Fibroblast of lung (primary cell): ENCODE results near the gene TPRKB. TPM values are rescaled to one million over a fixed set of nuclear protein-coding genes. Genes with fewer than 3 reads are reported as not detected.
"Not testable (repeated sequence)": the region's sequence is repeated elsewhere in the genome, so short reads cannot be mapped to it uniquely, and the experiment has no call there.

Experiments used
- DNase-seq, 2 donors: peaks; one replicate each; pipeline versions ENCODE4 v3.0.0 to v3.0.0-alpha.2; 2010; ENCODE audit warnings: low read depth in 2 of 2
- H2AFZ ChIP-seq: 2 replicates; pipeline ENCODE4 v1.5.1; 2012; ENCODE audit warnings: low read length, control low read depth, inconsistent platforms
- H3K27ac ChIP-seq: 2 replicates; pipeline ENCODE4 v1.5.1; 2011; ENCODE audit warnings: low read length, control low read depth; ENCODE audit not compliant: insufficient read depth
- H3K27me3 ChIP-seq: 2 replicates; pipeline ENCODE4 v1.5.1; 2011; ENCODE audit warnings: mild to moderate bottlenecking, low read length; ENCODE audit not compliant: control insufficient read depth, insufficient read depth
- H3K36me3 ChIP-seq: 2 replicates; pipeline ENCODE4 v1.5.1; 2011; ENCODE audit warnings: low read length; ENCODE audit not compliant: control insufficient read depth, insufficient read depth
- H3K4me1 ChIP-seq: 2 replicates; pipeline ENCODE4 v1.5.1; 2011; ENCODE audit warnings: low read length; ENCODE audit not compliant: control insufficient read depth, insufficient read depth; ENCODE audit errors: extremely low read depth
- H3K4me2 ChIP-seq: 2 replicates; pipeline ENCODE4 v1.5.1; 2011; ENCODE audit warnings: low read length, control low read depth; ENCODE audit not compliant: insufficient read depth; ENCODE audit errors: extremely low read depth
- H3K4me3 ChIP-seq, 4 experiments: fragments of 200-600 bp in 1 of 4; sonication (generic) in 1 of 4; replicated peaks in 1 of 4; 2 replicates each; pipeline ENCODE4 v1.5.1; 2011 to 2016; ENCODE audit warnings: low read length in 4 of 4, low read depth in 3 of 4, mild to moderate bottlenecking in 3 of 4, control low read depth in 2 of 4, inconsistent platforms in 1 of 4, mixed read lengths in 1 of 4; ENCODE audit not compliant: insufficient read depth in 1 of 4; ENCODE audit errors: control extremely low read depth in 1 of 4
- H3K79me2 ChIP-seq: 2 replicates; pipeline ENCODE4 v1.5.1; 2012; ENCODE audit warnings: mild to moderate bottlenecking, low read length, inconsistent platforms; ENCODE audit not compliant: control insufficient read depth, insufficient read depth
- H3K9ac ChIP-seq: 2 replicates; pipeline ENCODE4 v1.5.1; 2011; ENCODE audit warnings: mild to moderate bottlenecking, low read length, control low read depth; ENCODE audit not compliant: insufficient read depth
- H3K9me3 ChIP-seq: 2 replicates; pipeline ENCODE4 v1.5.1; 2012; ENCODE audit warnings: low read depth, low read length; ENCODE audit not compliant: control insufficient read depth, insufficient read depth
- H4K20me1 ChIP-seq: 2 replicates; pipeline ENCODE4 v1.5.1; 2011; ENCODE audit warnings: low read length; ENCODE audit not compliant: control insufficient read depth, insufficient read depth; ENCODE audit errors: extremely low read depth
- EZH2 ChIP-seq: IDR thresholded peaks from 2 replicates; pipeline ENCODE4 v1.5.1; 2012; ENCODE audit warnings: low read length, control low read depth, mild to moderate bottlenecking; ENCODE audit errors: missing control alignments
- polyA plus RNA-seq, 2 donors: library from polyadenylated mRNA; depleted of rRNA in 1 of 2; stranded (reverse) in 1 of 2; unstranded in 1 of 2; fragments of >200 nt; gene quantifications; 2 replicates each; pipeline ENCODE4 v1.2.1, GENCODE V29; 2011 to 2012; ENCODE audit warnings: missing spikeins in 1 of 2
- total RNA-seq: library from RNA; depleted of rRNA; stranded (reverse); fragments of >200 nt; gene quantifications from 2 replicates; pipeline ENCODE4 v1.2.1, GENCODE V29; 2014
- TF ChIP-seq, protein P1 (sequence below), 2 donors: IDR thresholded peaks in 1 of 2; conservative IDR thresholded peaks in 1 of 2; 1 replicate in 1 of 2; 2 replicates in 1 of 2; pipeline ENCODE4 v1.5.1; 2011 to 2012; ENCODE audit warnings: low read length in 2 of 2, control low read depth in 1 of 2, inconsistent platforms in 1 of 2, low read depth in 1 of 2, mild to moderate bottlenecking in 1 of 2

Gene TPRKB
- total and polyA plus RNA-seq, 2 donors (not counting 1 experiment from before 2014, with no cell fraction given): 16.5 to 26.8 TPM

DNA sequence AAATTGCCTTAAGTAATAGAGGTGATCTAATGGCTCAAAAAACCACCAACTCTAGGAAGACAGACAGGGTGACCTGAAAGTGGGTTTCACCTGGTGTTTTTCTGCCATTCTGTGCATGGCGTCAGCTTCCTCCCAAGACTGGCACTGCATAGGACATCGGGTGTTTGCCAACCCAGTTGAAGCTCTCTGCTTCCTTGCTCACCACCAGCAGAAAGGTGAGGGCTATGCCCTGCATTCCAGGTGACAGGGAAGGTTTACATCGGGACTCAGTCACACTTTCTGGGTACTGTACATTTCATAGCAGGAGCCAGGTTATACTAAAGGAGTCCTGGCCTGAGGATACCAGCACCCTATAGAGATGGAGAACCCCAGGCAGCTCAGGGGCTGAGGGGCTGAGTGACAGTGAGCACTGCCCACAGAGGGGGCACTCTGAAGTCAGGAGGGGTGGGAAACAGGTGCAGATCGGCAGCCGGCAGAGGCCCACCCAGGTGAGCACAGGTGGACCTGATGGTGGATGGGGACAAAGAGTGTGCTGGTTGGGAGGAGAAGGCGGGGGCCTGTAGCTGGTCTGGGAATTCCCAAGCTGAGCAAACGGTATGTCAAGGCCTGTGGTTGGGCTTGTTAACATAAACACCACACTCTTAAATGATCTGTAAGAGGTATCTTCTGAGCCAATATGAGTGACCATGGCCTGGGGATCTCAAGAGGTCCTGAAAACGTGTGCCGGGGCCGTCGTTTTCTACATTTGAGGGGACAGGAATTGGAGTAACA lies 18.1 kb downstream of the TPRKB start:
- H3K9ac ChIP-seq: no peak overlapping the region
- H3K27ac ChIP-seq: no peak overlapping the region
- no peak overlapping the region for H2AFZ ChIP-seq
- no peaks in the 10 kb centered on the region for H3K27me3 ChIP-seq
- no peak overlapping the region for H3K4me2 ChIP-seq
- H3K4me3 ChIP-seq: no peak overlapping the region
- H4K20me1 ChIP-seq: no peaks in the 10 kb centered on the region
- no peaks in the 10 kb centered on the region for H3K36me3 ChIP-seq
- no peak for DNase-seq
- no peaks in the 10 kb centered on the region for H3K9me3 ChIP-seq
- no peaks in the 10 kb centered on the region for H3K4me1 ChIP-seq
- TF ChIP-seq, protein P1, sequence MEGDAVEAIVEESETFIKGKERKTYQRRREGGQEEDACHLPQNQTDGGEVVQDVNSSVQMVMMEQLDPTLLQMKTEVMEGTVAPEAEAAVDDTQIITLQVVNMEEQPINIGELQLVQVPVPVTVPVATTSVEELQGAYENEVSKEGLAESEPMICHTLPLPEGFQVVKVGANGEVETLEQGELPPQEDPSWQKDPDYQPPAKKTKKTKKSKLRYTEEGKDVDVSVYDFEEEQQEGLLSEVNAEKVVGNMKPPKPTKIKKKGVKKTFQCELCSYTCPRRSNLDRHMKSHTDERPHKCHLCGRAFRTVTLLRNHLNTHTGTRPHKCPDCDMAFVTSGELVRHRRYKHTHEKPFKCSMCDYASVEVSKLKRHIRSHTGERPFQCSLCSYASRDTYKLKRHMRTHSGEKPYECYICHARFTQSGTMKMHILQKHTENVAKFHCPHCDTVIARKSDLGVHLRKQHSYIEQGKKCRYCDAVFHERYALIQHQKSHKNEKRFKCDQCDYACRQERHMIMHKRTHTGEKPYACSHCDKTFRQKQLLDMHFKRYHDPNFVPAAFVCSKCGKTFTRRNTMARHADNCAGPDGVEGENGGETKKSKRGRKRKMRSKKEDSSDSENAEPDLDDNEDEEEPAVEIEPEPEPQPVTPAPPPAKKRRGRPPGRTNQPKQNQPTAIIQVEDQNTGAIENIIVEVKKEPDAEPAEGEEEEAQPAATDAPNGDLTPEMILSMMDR (conservative IDR thresholded peaks at IDR 0.05 in 1 of 2, IDR thresholded peaks at IDR 0.05 in 1 of 2; ENCODE audit: low read depth in 1 of 2, low read length in 2 of 2): no peak
- no peak for TF ChIP-seq EZH2
- no peaks in the 10 kb centered on the region for H3K79me2 ChIP-seq

DNA sequence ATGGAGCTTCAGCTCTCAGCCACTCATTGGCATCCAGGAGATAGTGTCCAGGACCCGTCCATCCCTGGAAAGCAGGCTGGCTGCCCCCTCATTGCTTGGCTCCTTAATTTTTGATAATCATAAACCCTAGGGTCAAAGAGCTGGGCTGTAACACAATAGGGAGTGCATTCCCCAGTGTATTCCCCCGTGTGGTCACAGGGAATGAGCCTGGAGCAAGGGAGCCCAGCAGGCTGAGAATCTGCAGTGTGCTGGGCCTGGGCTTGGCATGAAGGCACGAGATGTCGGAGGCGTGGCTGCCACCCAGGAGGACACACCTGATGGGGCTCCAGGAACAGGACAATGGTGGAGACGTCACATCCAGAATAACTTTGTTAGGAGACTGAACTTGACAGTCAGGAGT lies 18.7 kb downstream of the TPRKB start:
- H3K79me2 ChIP-seq: no peaks in the 10 kb centered on the region
- H3K9ac ChIP-seq: no peak overlapping the region
- no peaks in the 10 kb centered on the region for H3K27me3 ChIP-seq
- H3K9me3 ChIP-seq: no peaks in the 10 kb centered on the region
- H3K4me1 ChIP-seq: no peaks in the 10 kb centered on the region
- H3K4me2 ChIP-seq: no peak overlapping the region
- no peak overlapping the region for H2AFZ ChIP-seq
- no peaks in the 10 kb centered on the region for H4K20me1 ChIP-seq
- no peak for DNase-seq
- TF ChIP-seq, protein P1 (conservative IDR thresholded peaks at IDR 0.05 in 1 of 2, IDR thresholded peaks at IDR 0.05 in 1 of 2; ENCODE audit: low read depth in 1 of 2, low read length in 2 of 2): no peak
- no peak for TF ChIP-seq EZH2
- H3K36me3 ChIP-seq: no peaks in the 10 kb centered on the region
- no peak overlapping the region for H3K4me3 ChIP-seq
- no peak overlapping the region for H3K27ac ChIP-seq

DNA sequence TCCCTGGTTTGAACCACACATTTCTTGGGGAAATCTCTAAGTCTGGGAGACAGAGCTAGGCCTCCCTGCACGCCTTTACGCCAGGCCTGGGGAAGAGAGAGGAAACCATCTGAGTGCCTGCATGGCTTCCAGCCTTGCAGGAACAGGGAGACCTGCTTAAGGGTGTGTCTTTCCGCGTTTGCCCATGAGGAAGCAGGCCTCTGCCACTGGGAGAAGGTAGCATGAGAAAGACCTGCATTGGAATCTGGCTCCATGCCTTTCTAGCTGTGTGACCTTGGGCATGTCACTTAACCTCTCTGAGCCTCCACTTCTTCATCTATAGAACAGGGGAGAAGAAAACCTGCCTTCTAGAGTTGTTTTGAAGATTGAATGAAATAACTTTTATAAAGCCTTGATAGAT lies 19.4 kb downstream of the TPRKB start:
- H3K9ac ChIP-seq, H3K27ac ChIP-seq, H3K4me2 ChIP-seq, H2AFZ ChIP-seq, H3K9me3 ChIP-seq, H3K36me3 ChIP-seq, DNase-seq, H3K79me2 ChIP-seq, H3K4me3 ChIP-seq, H4K20me1 ChIP-seq, H3K27me3 ChIP-seq, H3K4me1 ChIP-seq: not testable (repeated sequence)
